A673 (cell line): Measurements from ENCODE around the gene FHIT. TPM values are rescaled to one million over a fixed set of nuclear protein-coding genes. Genes with fewer than 3 reads are reported as not detected.

Source experiments
- BruUV-seq: library from RNA; stranded (reverse); fragments of 400-500 nt; replicated peaks from 2 replicates; lab custom pipeline; 2021; lab: Mats Ljungman, UMichigan
- CTCF ChIA-PET: fragments of 300-600 bp; sonication (Branson Sonifier 250); formaldehyde crosslinking; loops from one replicate; lab custom pipeline; 2022; ENCODE audit warnings: antibody characterized with exemption; lab: Charles Lee
- POLR2A ChIA-PET: fragments of 300-600 bp; sonication (Branson Sonifier 250); formaldehyde crosslinking; loops from one replicate; lab custom pipeline; 2022; ENCODE audit warnings: antibody characterized with exemption; ENCODE audit not compliant: low non-redundant PET; lab: Charles Lee
- DNase-seq: peaks from one replicate; pipeline ENCODE4 v3.0.0-alpha.2; 2015; ENCODE audit warnings: low spot score
- H3K27ac ChIP-seq: fragments of 200-600 bp; sonication (generic); 2 replicates; pipeline ENCODE4 v1.5.1; 2016; ENCODE audit warnings: mixed run types, low read depth, mild to moderate bottlenecking, mixed read lengths, antibody characterized with exemption, low read length; ENCODE audit not compliant: poor library complexity, severe bottlenecking
- H3K27me3 ChIP-seq: fragments of 200-600 bp; sonication (generic); replicated peaks from 2 replicates; pipeline ENCODE4 v1.6.1; 2017; ENCODE audit warnings: mixed run types, low read depth, mild to moderate bottlenecking, mixed read lengths, antibody characterized with exemption, low read length; ENCODE audit not compliant: insufficient read depth, poor library complexity
- H3K36me3 ChIP-seq: fragments of 200-600 bp; sonication (generic); 2 replicates; pipeline ENCODE4 v1.6.1; 2016; ENCODE audit warnings: mixed run types, mild to moderate bottlenecking, mixed read lengths, antibody characterized with exemption, low read length; ENCODE audit not compliant: insufficient read depth, poor library complexity, severe bottlenecking
- H3K4me1 ChIP-seq: fragments of 200-600 bp; sonication (generic); 2 replicates; pipeline ENCODE4 v1.6.1; 2017; ENCODE audit warnings: mixed run types, mild to moderate bottlenecking, mixed read lengths, antibody characterized with exemption, low read length; ENCODE audit not compliant: insufficient read depth, poor library complexity, severe bottlenecking
- H3K4me3 ChIP-seq: fragments of 200-600 bp; sonication (generic); 2 replicates; pipeline ENCODE4 v1.5.1; 2016; ENCODE audit warnings: low read depth, mixed run types, mild to moderate bottlenecking, mixed read lengths, low read length; ENCODE audit not compliant: poor library complexity, severe bottlenecking
- H3K9me3 ChIP-seq: fragments of 200-600 bp; sonication (generic); 2 replicates; pipeline ENCODE4 v1.6.1; 2016; ENCODE audit warnings: mixed run types, low read depth, mild to moderate bottlenecking, mixed read lengths, antibody characterized with exemption, low read length; ENCODE audit not compliant: poor library complexity, severe bottlenecking
- CTCF ChIP-seq: fragments of 300-800, 200-600 bp; sonication (generic); conservative IDR thresholded peaks from 2 replicates; pipeline ENCODE4 v1.5.1; 2017; ENCODE audit warnings: low read depth, mild to moderate bottlenecking, antibody characterized with exemption, low read length, moderate library complexity, mixed read lengths
- EZH2 ChIP-seq: fragments of 200-600 bp; sonication (generic); IDR thresholded peaks from 2 replicates; pipeline ENCODE4 v1.6.1; 2017; ENCODE audit warnings: borderline replicate concordance, low read depth, mild to moderate bottlenecking, mixed read lengths, antibody characterized with exemption, low read length; ENCODE audit not compliant: poor library complexity, severe bottlenecking
- intact Hi-C: fragments of 100-400 bp; cut with micrococcal nuclease; formaldehyde crosslinking; loops from one replicate; pipeline ENCODE4 v1.10.0; 2022; ENCODE audit not compliant: unreplicated experiment
- total RNA-seq: library from RNA; stranded (reverse); gene quantifications from 2 replicates; pipeline ENCODE4 v1.2.3, GENCODE V29; 2021

Gene FHIT
- total RNA-seq, 1 experiment from 2014 or later = not detected

DNA sequence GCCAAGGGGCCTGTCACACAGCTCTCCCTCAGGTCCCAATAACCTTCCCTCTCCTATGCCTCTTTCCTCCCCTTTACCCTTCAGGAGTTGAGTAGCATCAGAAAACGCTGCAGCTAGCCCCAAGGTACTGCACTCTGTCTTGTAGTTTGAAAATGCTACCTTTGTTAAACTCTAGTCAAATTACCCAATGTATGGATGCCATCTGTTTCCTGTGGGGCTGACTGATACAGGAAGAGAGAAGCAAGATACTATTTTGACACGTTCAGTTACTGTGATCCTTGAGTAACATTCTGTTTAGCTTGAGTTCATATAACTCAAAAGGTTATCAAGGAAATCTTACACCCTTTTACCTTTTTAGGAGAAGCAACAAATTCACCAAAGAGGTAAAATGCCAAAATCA, 493.1 kb downstream of the FHIT start:
- POLR2A ChIA-PET = no interaction called here
- Histone ChIP-seq H3K4me1 (no peaks in the 10 kb centered on the region), H3K27ac (no peak overlapping the region), H3K9me3 (no peaks in the 10 kb centered on the region), H3K27me3 (no peaks in the 10 kb centered on the region), H3K4me3 (no peak overlapping the region), H3K36me3 (no peaks in the 10 kb centered on the region)
- TF ChIP-seq EZH2 = no peak
- TF ChIP-seq CTCF = no peak
- CTCF ChIA-PET = no interaction called here
- DNase-seq = no peak
- no TSS peak for BruUV-seq
- intact Hi-C loops = no loop called here

DNA sequence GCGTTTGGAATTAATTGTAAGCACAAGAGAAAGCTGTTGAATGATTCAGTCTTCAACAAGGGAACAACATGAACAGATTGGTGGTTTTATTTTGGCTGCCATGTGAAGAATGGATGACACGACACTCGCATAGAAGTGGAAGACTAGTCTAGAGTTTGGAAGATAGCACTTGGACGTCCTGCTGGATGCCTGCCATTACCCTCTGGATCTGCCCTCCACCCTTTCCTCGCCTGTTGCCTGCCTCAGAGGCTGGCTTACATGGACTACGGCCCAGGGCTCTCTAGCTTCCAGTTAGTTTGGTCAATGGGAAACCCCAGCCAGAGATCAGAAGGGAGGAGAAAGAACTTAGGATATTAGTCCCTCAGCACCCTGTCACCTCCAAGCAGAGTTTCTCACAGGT, 493.5 kb downstream of the FHIT start:
- no TSS peak for BruUV-seq
- POLR2A ChIA-PET = no interaction called here
- no peak overlapping the region for H3K4me3 ChIP-seq
- H3K27me3 ChIP-seq = no peaks in the 10 kb centered on the region
- CTCF ChIA-PET = no interaction called here
- H3K27ac ChIP-seq = no peak overlapping the region
- DNase-seq = no peak
- H3K36me3 ChIP-seq = no peaks in the 10 kb centered on the region
- intact Hi-C loops = no loop called here
- TF ChIP-seq CTCF = no peak
- no peak for TF ChIP-seq EZH2
- no peaks in the 10 kb centered on the region for H3K9me3 ChIP-seq
- no peaks in the 10 kb centered on the region for H3K4me1 ChIP-seq

DNA sequence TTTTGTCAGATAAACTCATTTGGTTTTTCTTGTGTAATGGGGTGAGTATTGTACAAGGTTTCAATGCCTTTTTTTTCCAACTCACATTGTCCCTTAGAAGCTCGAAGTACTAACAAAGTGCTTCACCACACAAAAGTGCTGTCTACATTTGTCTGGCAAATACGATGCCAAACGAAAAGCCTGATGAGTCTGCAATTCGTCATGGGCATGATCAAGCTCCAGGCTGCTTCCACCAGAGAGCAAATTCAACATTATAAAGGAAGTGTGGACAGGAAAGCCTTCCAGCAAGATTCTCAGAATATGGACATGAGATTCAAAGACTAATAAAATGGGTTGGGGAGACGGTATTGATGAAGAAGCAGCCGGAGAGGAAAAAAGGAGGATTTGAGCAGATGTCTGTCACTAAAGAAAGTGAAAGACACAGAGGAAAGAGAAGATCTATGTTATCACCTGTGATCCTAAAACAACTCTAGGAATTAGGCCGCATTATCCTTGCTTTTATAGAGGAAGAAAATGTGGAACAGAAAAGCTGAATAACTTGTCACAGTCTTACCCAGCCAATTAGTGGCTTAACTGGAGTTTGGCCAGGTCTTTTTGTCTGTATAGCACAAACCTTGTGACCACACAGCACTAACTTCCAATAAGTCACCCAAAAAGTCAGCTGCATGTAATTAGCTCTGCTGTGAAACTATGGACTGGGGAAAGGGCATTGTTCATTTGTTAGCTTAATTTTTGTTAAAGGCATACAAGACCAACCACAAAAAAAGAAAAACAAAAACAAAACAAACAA, 494.8 kb downstream of the FHIT start:
- POLR2A ChIA-PET = no interaction called here
- no TSS peak for BruUV-seq
- CTCF ChIA-PET = no interaction called here

More for the DNA sequence above, 494.8 kb downstream of the FHIT start:
- Histone ChIP-seq H3K36me3 (no peaks in the 10 kb centered on the region), H3K4me1 (no peaks in the 10 kb centered on the region), H3K27me3 (no peaks in the 10 kb centered on the region), H3K27ac (no peak overlapping the region), H3K4me3 (no peak overlapping the region), H3K9me3 (no peaks in the 10 kb centered on the region)
- intact Hi-C loops = no loop called here
- DNase-seq = no peak
- TF ChIP-seq EZH2 (no peak), CTCF (no peak)
